NCI-H526 treated with DMSO at 0.1 percent for 48 hours (cell line): Measurements from ENCODE around the gene MRPL43.

Source experiments
- DNase-seq: peaks from one replicate; lab custom pipeline; 2025; lab: John Stamatoyannopoulos, UW

The MRPL43 gene

GRCh38 chr10:100966887-100967286, 20.4 kb downstream of the MRPL43 start:
- no peak for DNase-seq

DNA sequence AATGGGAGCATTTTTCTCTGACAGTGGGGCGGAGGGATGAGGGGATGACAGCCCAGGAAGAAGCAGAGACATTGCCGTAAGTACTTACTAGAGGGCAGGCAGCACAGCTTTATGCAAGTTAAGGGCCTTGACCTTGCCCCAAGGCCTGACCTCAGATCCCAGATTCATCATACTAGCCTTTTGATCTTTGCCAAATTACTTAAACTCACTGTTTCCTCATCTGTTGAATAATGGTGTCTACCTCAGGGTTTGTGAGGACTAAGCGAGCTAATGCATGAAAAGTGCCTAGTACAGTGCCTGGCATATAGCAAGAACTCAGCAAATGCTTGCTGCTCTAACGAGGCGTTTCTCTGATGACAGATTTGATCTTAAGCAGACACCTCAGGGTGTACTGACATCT, 21.5 kb downstream of the MRPL43 start:
- DNase-seq = no peak

- no peak for DNase-seq
These were observed 23.5 kb downstream of the MRPL43 start for GRCh38 chr10:100963826-100964225.

- DNase-seq = no peak
These were observed 24.8 kb downstream of the MRPL43 start for GRCh38 chr10:100962351-100963080.

DNA sequence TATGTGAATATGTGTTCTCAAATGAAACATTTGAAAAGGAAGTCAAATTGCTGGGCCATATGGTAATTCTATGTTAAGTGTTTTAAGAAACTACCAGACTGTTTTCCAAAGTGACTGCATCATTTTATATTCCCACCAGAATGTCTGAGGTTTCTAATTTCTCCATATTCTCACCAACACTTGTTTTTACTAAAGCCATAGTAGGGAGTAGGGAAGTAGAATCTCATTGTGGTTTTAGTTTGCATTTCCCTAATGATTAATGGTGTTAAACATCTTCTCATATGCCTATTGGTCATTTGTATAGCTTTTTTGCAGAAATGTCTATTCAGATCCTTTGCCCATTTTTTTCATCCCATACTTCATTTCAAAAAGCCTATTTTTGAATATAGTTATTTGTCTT, 27.0 kb downstream of the MRPL43 start:
- no peak for DNase-seq

GRCh38 chr10:100948916-100949315, 38.4 kb downstream of the MRPL43 start:
- DNase-seq = no peak

GRCh38 chr10:100945754-100946153, 41.5 kb downstream of the MRPL43 start:
- no peak for DNase-seq

DNA sequence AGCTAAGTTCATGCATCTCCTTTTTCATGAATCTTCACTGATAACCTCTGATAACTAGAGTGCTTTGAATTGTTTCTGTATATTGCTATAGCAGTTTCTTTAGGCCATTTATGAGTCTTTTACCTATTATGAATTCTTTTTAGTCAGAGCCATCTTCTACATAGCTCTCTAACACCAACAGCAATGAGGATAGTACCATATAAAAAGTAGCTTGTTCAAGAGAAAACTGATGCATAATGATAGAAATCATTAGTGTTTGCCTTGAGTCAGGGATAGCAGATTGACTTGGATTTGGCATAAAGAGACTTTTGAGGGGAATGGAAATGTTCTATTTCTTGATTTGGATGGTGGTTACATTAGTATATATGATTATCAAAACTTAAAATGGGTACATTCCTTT, 43.8 kb downstream of the MRPL43 start:
- DNase-seq = no peak

- DNase-seq = no peak
These were observed 45.1 kb downstream of the MRPL43 start for GRCh38 chr10:100942229-100942628.

- no peak for DNase-seq
These were observed 47.4 kb downstream of the MRPL43 start for GRCh38 chr10:100939763-100940344.
